Mesenchymal stem cell (in vitro differentiated cells and primary cell): Measurements from ENCODE around the gene LMO2.
A peak's percentile ranks its signal among the peaks of the same experiment; 100 is the strongest.

Experiments
- DNase-seq: peaks from one replicate; pipeline ENCODE4 v3.0.0-alpha.2; 2013
- H2AFZ ChIP-seq: one replicate; pipeline ENCODE4 v1.6.1; 2013; ENCODE audit warnings: low read depth, mild to moderate bottlenecking, control low read depth, inconsistent platforms, low read length, moderate library complexity
- H2AK5ac ChIP-seq: 2 replicates; pipeline ENCODE4 v1.6.1; 2013; ENCODE audit warnings: low read length, moderate library complexity, mild to moderate bottlenecking, inconsistent platforms; ENCODE audit not compliant: severe bottlenecking
- H2BK120ac ChIP-seq: one replicate; pipeline ENCODE4 v1.6.1; 2013; ENCODE audit warnings: low read depth, mild to moderate bottlenecking, inconsistent platforms, low read length, moderate library complexity
- H2BK12ac ChIP-seq, 2 experiments: one replicate each; pipeline ENCODE4 v1.6.1; 2013; ENCODE audit warnings: inconsistent platforms in 2 of 2, low read length in 2 of 2, mild to moderate bottlenecking in 2 of 2, moderate library complexity in 2 of 2, control low read depth in 1 of 2
- H2BK15ac ChIP-seq: one replicate; pipeline ENCODE4 v1.6.1; 2013; ENCODE audit warnings: mild to moderate bottlenecking, low read depth, inconsistent platforms; ENCODE audit not compliant: poor library complexity, severe bottlenecking
- H2BK5ac ChIP-seq: 2 replicates; pipeline ENCODE4 v1.6.1; 2013; ENCODE audit warnings: low read depth, mild to moderate bottlenecking, low read length, control low read depth, inconsistent platforms; ENCODE audit not compliant: poor library complexity, severe bottlenecking
- H3K14ac ChIP-seq, 2 experiments: one replicate each; pipeline ENCODE4 v1.6.1; 2013; ENCODE audit warnings: inconsistent platforms in 2 of 2, low read length in 2 of 2, control low read depth in 1 of 2, mild to moderate bottlenecking in 1 of 2, moderate library complexity in 1 of 2
- H3K18ac ChIP-seq, 2 experiments: one replicate each; pipeline ENCODE4 v1.6.1; 2013; ENCODE audit warnings: inconsistent platforms in 2 of 2, low read length in 2 of 2, control low read depth in 1 of 2, low read depth in 1 of 2, mild to moderate bottlenecking in 1 of 2
- H3K23ac ChIP-seq, 2 experiments: one replicate each; pipeline ENCODE4 v1.6.1; 2013; ENCODE audit warnings: inconsistent platforms in 2 of 2, low read length in 2 of 2, mild to moderate bottlenecking in 2 of 2, moderate library complexity in 2 of 2, control low read depth in 1 of 2
- H3K27ac ChIP-seq: 2 replicates; pipeline ENCODE4 v1.5.1; 2013; ENCODE audit warnings: mild to moderate bottlenecking, moderate library complexity, low read length, control low read depth, inconsistent platforms; ENCODE audit not compliant: poor library complexity, severe bottlenecking
- H3K27me3 ChIP-seq, 2 experiments: 2 replicates each; pipeline versions ENCODE4 v1.6.1 to v1.7.0; 2013; ENCODE audit warnings: low read length in 2 of 2, mild to moderate bottlenecking in 2 of 2, moderate library complexity in 2 of 2, control low read depth in 1 of 2, inconsistent platforms in 1 of 2; ENCODE audit not compliant: control insufficient read depth in 1 of 2, insufficient read depth in 1 of 2
- H3K36me3 ChIP-seq, 2 experiments: 2 replicates each; pipeline versions ENCODE4 v1.6.1 to v1.7.0; 2013; ENCODE audit warnings: low read length in 2 of 2, control low read depth in 1 of 2, inconsistent platforms in 1 of 2, low read depth in 1 of 2, mild to moderate bottlenecking in 1 of 2; ENCODE audit not compliant: insufficient read depth in 2 of 2, control insufficient read depth in 1 of 2
- H3K4ac ChIP-seq, 2 experiments: one replicate each; pipeline ENCODE4 v1.6.1; 2013; ENCODE audit warnings: inconsistent platforms in 2 of 2, low read length in 2 of 2, mild to moderate bottlenecking in 2 of 2, moderate library complexity in 2 of 2, control low read depth in 1 of 2, low read depth in 1 of 2
- H3K4me1 ChIP-seq: 2 replicates; pipeline ENCODE4 v1.6.1; 2013; ENCODE audit warnings: low read depth, low read length, control low read depth; ENCODE audit not compliant: control insufficient read depth, insufficient read depth
- H3K4me2 ChIP-seq: 2 replicates; pipeline ENCODE4 v1.6.1; 2013; ENCODE audit warnings: low read length, mild to moderate bottlenecking, inconsistent platforms; ENCODE audit not compliant: poor library complexity, severe bottlenecking
- H3K4me3 ChIP-seq, 2 experiments: 2 replicates each; pipeline versions ENCODE4 v1.5.1 to v1.7.0; 2013; ENCODE audit warnings: low read length in 2 of 2, mild to moderate bottlenecking in 2 of 2, control low read depth in 1 of 2, low read depth in 1 of 2; ENCODE audit not compliant: insufficient read depth in 1 of 2
- H3K79me1 ChIP-seq: replicated peaks from 2 replicates; pipeline ENCODE4 v1.6.1; 2013; ENCODE audit warnings: mild to moderate bottlenecking, control low read depth, low read length, inconsistent platforms; ENCODE audit not compliant: poor library complexity, severe bottlenecking
- H3K9ac ChIP-seq: 2 replicates; pipeline ENCODE4 v1.7.0; 2013; ENCODE audit warnings: mild to moderate bottlenecking, low read length, moderate library complexity
- H3K9me3 ChIP-seq: 2 replicates; pipeline ENCODE4 v1.7.0; 2013; ENCODE audit warnings: mild to moderate bottlenecking, low read length; ENCODE audit not compliant: control insufficient read depth
- H4K8ac ChIP-seq: one replicate; pipeline ENCODE4 v1.6.1; 2013; ENCODE audit warnings: inconsistent platforms, mild to moderate bottlenecking, low read length, moderate library complexity
- H4K91ac ChIP-seq: one replicate; pipeline ENCODE4 v1.6.1; 2013; ENCODE audit warnings: mild to moderate bottlenecking, low read length, inconsistent platforms
- WGBS: methylation state at CpG from one replicate; pipeline ENCODE4 v1.1.7; 2013; ENCODE audit warnings: mixed read lengths; 5-methylcytosine and 5-hydroxymethylcytosine counted together

Gene LMO2

DNA sequence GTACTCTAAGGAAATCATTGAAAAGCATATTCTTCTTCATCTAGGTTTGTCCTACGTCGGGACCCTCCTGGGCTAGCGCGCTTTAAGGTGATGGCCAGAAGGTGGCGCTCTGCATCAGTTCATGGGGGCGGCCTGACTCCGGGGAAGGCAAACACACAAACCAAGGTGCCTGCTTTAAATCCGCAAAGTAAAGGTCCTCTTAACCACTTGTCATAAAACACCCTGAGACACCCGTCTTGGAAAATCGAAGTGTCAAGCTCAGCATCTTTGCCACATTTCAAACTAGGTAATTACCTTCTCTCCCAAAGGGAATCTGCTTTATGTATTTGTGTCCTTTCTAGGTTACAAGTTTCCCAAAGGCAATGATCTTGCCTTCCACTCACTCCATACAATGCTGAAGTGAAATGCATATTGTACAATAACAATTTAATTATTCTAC, 33.9 kb downstream of the LMO2 start:
- no peak overlapping the region for H4K91ac ChIP-seq
- WGBS = 6% methylated on average over 9 of the region's 10 CpGs
- no peak overlapping the region for H3K4ac ChIP-seq

DNA sequence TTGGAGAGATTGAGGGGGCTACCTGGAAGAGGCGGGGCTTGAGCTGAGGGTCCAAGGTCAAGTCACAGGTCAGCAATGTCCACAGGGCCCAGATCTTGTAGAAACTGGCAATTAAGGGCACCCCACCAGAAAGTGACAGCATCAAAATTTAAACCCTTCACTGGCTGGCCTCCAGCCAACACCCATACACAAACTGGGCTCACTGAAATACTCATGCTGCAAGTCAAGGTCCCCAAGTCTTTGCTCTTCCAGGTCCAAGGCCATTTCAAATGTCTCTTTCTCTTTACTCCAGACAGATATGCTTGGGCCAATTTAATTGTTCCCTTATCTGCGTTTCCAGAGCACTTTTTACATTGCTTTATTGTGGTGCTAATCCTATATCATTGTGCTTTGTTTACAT, 36.4 kb downstream of the LMO2 start:
- Histone ChIP-seq H2BK5ac (no peak overlapping the region), H3K9me3 (no peaks in the 10 kb centered on the region), H3K36me3 (no peaks in the 10 kb centered on the region), H3K27ac (no peak overlapping the region), H2AK5ac (no peak overlapping the region), H3K9ac (no peak overlapping the region), H3K27me3 (peaks cover 67 to 88% of the 10 kb centered on the region in 2 experiments), H4K8ac (no peak overlapping the region), H3K4me3 (no peak overlapping the region), H3K4ac (no peak overlapping the region), H2BK15ac (no peak overlapping the region), H2AFZ (no peak overlapping the region), H3K18ac (no peak overlapping the region), H2BK12ac (no peak overlapping the region), H3K4me1 (no peaks in the 10 kb centered on the region), H3K4me2 (no peak overlapping the region), H3K14ac (no peak overlapping the region), H2BK120ac (no peak overlapping the region), H3K23ac (no peak overlapping the region), H4K91ac (no peak overlapping the region), H3K79me1 (no peaks in the 10 kb centered on the region)
- DNase-seq = no peak
- 52% methylated on average over 2 of the region's 2 CpGs for WGBS

More for the DNA sequence above, 33.9 kb downstream of the LMO2 start:
- no peak overlapping the region for H3K27ac ChIP-seq
- peak; percentile 57 for DNase-seq
- H3K9me3 ChIP-seq = no peaks in the 10 kb centered on the region
- H2AFZ ChIP-seq = no peak overlapping the region
- no peak overlapping the region for H2BK15ac ChIP-seq
- no peak overlapping the region for H2BK5ac ChIP-seq
- H2AK5ac ChIP-seq = no peak overlapping the region
- no peak overlapping the region for H3K23ac ChIP-seq
- H2BK12ac ChIP-seq = no peak overlapping the region
- no peaks in the 10 kb centered on the region for H3K79me1 ChIP-seq
- no peak overlapping the region for H3K9ac ChIP-seq
- no peak overlapping the region for H2BK120ac ChIP-seq
- peaks cover 63 to 90% of the 10 kb centered on the region in 2 experiments for H3K27me3 ChIP-seq
- no peaks in the 10 kb centered on the region for H3K36me3 ChIP-seq
- H3K18ac ChIP-seq = no peak overlapping the region
- H4K8ac ChIP-seq = no peak overlapping the region
- H3K4me2 ChIP-seq = no peak overlapping the region
- H3K14ac ChIP-seq = no peak overlapping the region
- H3K4me3 ChIP-seq = no peak overlapping the region
- peaks cover 2% of the 10 kb centered on the region for H3K4me1 ChIP-seq

DNA sequence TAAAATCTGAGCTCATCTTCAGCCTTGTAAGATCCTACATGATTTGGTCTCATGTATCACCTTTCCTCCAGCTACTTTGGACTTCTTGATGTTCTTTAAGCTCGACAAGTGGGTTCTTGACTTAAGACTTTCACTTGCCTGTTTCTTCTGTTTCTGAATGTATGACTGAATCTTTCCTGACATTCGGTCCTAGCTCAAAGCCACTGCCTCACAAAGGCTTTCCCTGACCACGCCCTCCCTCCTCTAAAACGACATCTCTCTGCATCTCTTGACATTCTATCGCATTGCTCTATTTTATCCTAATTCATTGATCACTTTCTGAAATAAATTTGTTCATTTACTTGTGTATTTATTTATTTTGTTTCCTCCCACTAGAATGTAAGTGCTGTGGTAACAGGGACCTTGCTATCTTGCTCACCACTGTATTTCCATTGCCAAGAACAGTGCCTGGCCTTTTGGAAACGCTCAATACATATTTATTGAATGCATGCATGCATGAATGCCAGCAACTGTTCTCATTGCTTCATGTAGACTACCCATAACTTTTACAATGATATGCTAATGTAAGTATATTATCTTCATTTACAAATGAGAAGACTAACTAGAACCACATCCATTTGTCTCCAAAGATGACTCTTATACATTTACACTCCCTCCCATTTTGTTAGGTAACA, 43.0 kb downstream of the LMO2 start:
- H4K8ac ChIP-seq = no peak overlapping the region
- no peak overlapping the region for H2AK5ac ChIP-seq
- H3K27ac ChIP-seq = no peak overlapping the region
- H3K79me1 ChIP-seq = no peaks in the 10 kb centered on the region
- no peak overlapping the region for H3K4me3 ChIP-seq
- no peak overlapping the region for H3K23ac ChIP-seq
- no peak overlapping the region for H3K18ac ChIP-seq
- no peak overlapping the region for H4K91ac ChIP-seq
- H3K4me1 ChIP-seq = no peaks in the 10 kb centered on the region
- 73% methylated on average over 5 of the region's 6 CpGs for WGBS
- H2BK12ac ChIP-seq = no peak overlapping the region
- H3K36me3 ChIP-seq = no peaks in the 10 kb centered on the region
- no peak overlapping the region for H2AFZ ChIP-seq
- no peak overlapping the region for H3K9ac ChIP-seq
- no peak overlapping the region for H3K14ac ChIP-seq
- H2BK5ac ChIP-seq = no peak overlapping the region
- H3K9me3 ChIP-seq = no peaks in the 10 kb centered on the region
- peaks cover 57 to 76% of the 10 kb centered on the region in 2 experiments for H3K27me3 ChIP-seq
- H3K4ac ChIP-seq = no peak overlapping the region
- no peak for DNase-seq
- H2BK15ac ChIP-seq = no peak overlapping the region
- no peak overlapping the region for H3K4me2 ChIP-seq
- no peak overlapping the region for H2BK120ac ChIP-seq

DNA sequence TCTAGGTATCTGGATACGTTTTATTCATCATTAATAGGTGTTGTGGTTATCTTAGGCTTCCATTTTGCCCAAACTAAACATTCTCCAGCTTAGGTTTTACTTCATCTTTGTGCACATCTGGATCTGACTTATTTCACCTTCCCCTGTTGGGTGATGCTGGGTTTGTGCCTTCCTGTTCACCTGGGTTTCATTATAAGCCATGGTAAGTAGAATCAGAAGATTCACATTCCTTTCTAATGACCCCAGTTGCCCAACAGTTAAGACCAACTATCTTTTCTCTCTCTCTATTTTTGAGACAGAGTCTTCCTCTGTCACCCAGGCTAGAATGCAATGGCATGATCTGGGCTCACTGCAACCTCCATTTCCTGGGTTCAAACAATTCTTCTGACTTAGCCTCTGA, 44.6 kb downstream of the LMO2 start:
- DNase-seq = no peak
- Histone ChIP-seq H3K36me3 (no peaks in the 10 kb centered on the region), H3K27ac (no peak overlapping the region), H3K27me3 (peaks cover 50 to 68% of the 10 kb centered on the region in 2 experiments), H2BK12ac (no peak overlapping the region), H2BK5ac (no peak overlapping the region), H3K14ac (no peak overlapping the region), H3K4me1 (no peaks in the 10 kb centered on the region), H3K18ac (no peak overlapping the region), H2BK15ac (no peak overlapping the region), H4K8ac (no peak overlapping the region), H3K9ac (no peak overlapping the region), H2AK5ac (no peak overlapping the region), H3K4me2 (no peak overlapping the region), H3K79me1 (no peaks in the 10 kb centered on the region), H3K4me3 (no peak overlapping the region), H3K23ac (no peak overlapping the region), H2BK120ac (no peak overlapping the region), H2AFZ (no peak overlapping the region), H3K4ac (no peak overlapping the region), H4K91ac (no peak overlapping the region), H3K9me3 (no peaks in the 10 kb centered on the region)
- WGBS = no CpG with 5 or more reads among the region's 1 CpG
